ENCODE data around the gene DUSP8. TPM values are rescaled to one million over a fixed set of nuclear protein-coding genes. Genes with fewer than 3 reads are reported as not detected.
A peak's percentile ranks its signal among the peaks of the same experiment; 100 is the strongest.

The DUSP8 gene
- total RNA-seq, 2 experiments from 2014 or later = not detected

- Histone ChIP-seq H3K9me3 (ENCODE audit: low read length) (no peaks in the 10 kb centered on the region), H3K4me1 (ENCODE audit: insufficient read depth, low read length, poor library complexity, severe bottlenecking) (peaks cover 13% of the 10 kb centered on the region), H4K20me1 (ENCODE audit: insufficient read depth, low read length) (no peaks in the 10 kb centered on the region), H3K9me2 (ENCODE audit: insufficient read depth, low read length) (no peaks in the 10 kb centered on the region), H3K27ac (ENCODE audit: low read depth, low read length, poor library complexity, severe bottlenecking) (no peak overlapping the region), H3K36me3 (ENCODE audit: insufficient read depth, low read length) (no peaks in the 10 kb centered on the region), H3K79me2 (ENCODE audit: insufficient read depth, low read depth, low read length) (no peaks in the 10 kb centered on the region), H2AFZ (ENCODE audit: low read length) (no peak overlapping the region), H3K4me3 (ENCODE audit: low read depth, low read length, poor library complexity, severe bottlenecking) (peak overlapping the region; percentile 64), H3K4me2 (ENCODE audit: low read length) (peak overlapping the region; percentile 72)
- no peak for DNase-seq (ENCODE audit: low spot score)
- intact Hi-C loops (cut with micrococcal nuclease; ENCODE audit: unreplicated experiment) = loop anchor here (10.0 kb wide), 1 partner anchor 368 kb away; no protein-coding TSS in a partner anchor
- ChIA-PET POLR2A (no interaction called here), CTCF (ENCODE audit: unreplicated experiment) (interaction anchor here (0.7 to 1.7 kb wide), 2 partner anchors 9 to 52 kb away, joined by 3 to 5 read pairs; no protein-coding TSS in a partner anchor)
- BruUV-seq (replicated peaks) = no TSS peak
- TF ChIP-seq EZH2phosphoT487 (IDR thresholded peaks at IDR 0.05; ENCODE audit: borderline replicate concordance, low read depth, low read length) (peak; percentile 74; the same call in 1 of the 2 replicates), CTCF (conservative IDR thresholded peaks at IDR 0.05; ENCODE audit: low read length) (no peak)
Observed at GRCh38 chr11:1573077-1573902, 1.2 kb upstream of the DUSP8 start.

- no TSS peak for BruUV-seq (replicated peaks)
- TF ChIP-seq CTCF (conservative IDR thresholded peaks at IDR 0.05; ENCODE audit: low read length) = no peak
- no peak for TF ChIP-seq EZH2phosphoT487 (IDR thresholded peaks at IDR 0.05; ENCODE audit: borderline replicate concordance, low read depth, low read length)
- no peak for DNase-seq (ENCODE audit: low spot score)
- Histone ChIP-seq H3K4me1 (ENCODE audit: insufficient read depth, low read length, poor library complexity, severe bottlenecking) (peaks cover 13% of the 10 kb centered on the region), H3K79me2 (ENCODE audit: insufficient read depth, low read depth, low read length) (no peaks in the 10 kb centered on the region), H3K36me3 (ENCODE audit: insufficient read depth, low read length) (no peaks in the 10 kb centered on the region), H2AFZ (ENCODE audit: low read length) (no peak overlapping the region), H3K9me3 (ENCODE audit: low read length) (no peaks in the 10 kb centered on the region), H4K20me1 (ENCODE audit: insufficient read depth, low read length) (no peaks in the 10 kb centered on the region), H3K27ac (ENCODE audit: low read depth, low read length, poor library complexity, severe bottlenecking) (no peak overlapping the region), H3K4me3 (ENCODE audit: low read depth, low read length, poor library complexity, severe bottlenecking) (no peak overlapping the region), H3K9me2 (ENCODE audit: insufficient read depth, low read length) (no peaks in the 10 kb centered on the region), H3K4me2 (ENCODE audit: low read length) (no peak overlapping the region)
- ChIA-PET POLR2A (interaction anchor here (0.6 kb wide), 1 partner anchor 54 kb away, joined by 3 read pairs; no protein-coding TSS in a partner anchor), CTCF (ENCODE audit: unreplicated experiment) (interaction anchor here (0.6 kb wide), 1 partner anchor 25 kb away, joined by 3 read pairs; no protein-coding TSS in a partner anchor)
- intact Hi-C loops (cut with micrococcal nuclease; ENCODE audit: unreplicated experiment) = loop anchor here (10.0 kb wide), 1 partner anchor 367 kb away; no protein-coding TSS in a partner anchor
Observed at GRCh38 chr11:1571760-1572196, 293 bp downstream of the DUSP8 start.
